OCI-LY7 (cell line): ENCODE results near the gene GALNTL6. TPM values are rescaled to one million over a fixed set of nuclear protein-coding genes. Genes with fewer than 3 reads are reported as not detected.
"Not testable (repeated sequence)": the region's sequence is repeated elsewhere in the genome, so short reads cannot be mapped to it uniquely, and the experiment has no call there.

Experiments
- BruUV-seq: library from RNA; stranded (reverse); fragments of 400-500 nt; replicated peaks from 2 replicates; lab custom pipeline; 2021; lab: Mats Ljungman, UMichigan
- CTCF ChIA-PET: fragments of 300-600 bp; sonication (Branson Sonifier 250); formaldehyde crosslinking; loops from one replicate; lab custom pipeline; 2022; ENCODE audit warnings: antibody characterized with exemption; ENCODE audit not compliant: unreplicated experiment; lab: Charles Lee
- POLR2A ChIA-PET: fragments of 300-600 bp; sonication (Branson Sonifier 250); formaldehyde crosslinking; loops from one replicate; lab custom pipeline; 2022; ENCODE audit warnings: antibody characterized with exemption; lab: Charles Lee
- DNase-seq: peaks from one replicate; pipeline ENCODE4 v3.0.0-alpha.2; 2015; ENCODE audit warnings: low spot score
- H2AFZ ChIP-seq: fragments of 200-600 bp; sonication (generic), shearing (Covaris generic); 2 replicates; pipeline ENCODE4 v1.6.1; 2014; ENCODE audit warnings: mild to moderate bottlenecking, antibody characterized with exemption, low read length, moderate library complexity
- H3K27ac ChIP-seq: fragments of 200-600 bp; sonication (generic); 2 replicates; pipeline ENCODE4 v1.5.1; 2014; ENCODE audit warnings: mixed run types, low read depth, mild to moderate bottlenecking, moderate library complexity, low read length, inconsistent platforms; ENCODE audit not compliant: poor library complexity, severe bottlenecking
- H3K36me3 ChIP-seq: fragments of 200-600 bp; sonication (generic); 2 replicates; pipeline ENCODE4 v1.6.1; 2014; ENCODE audit warnings: mild to moderate bottlenecking, antibody characterized with exemption, low read length, moderate library complexity, mixed read lengths; ENCODE audit not compliant: insufficient read depth
- H3K4me1 ChIP-seq: fragments of 200-600 bp; sonication (generic); 2 replicates; pipeline ENCODE4 v1.5.1; 2014; ENCODE audit warnings: mild to moderate bottlenecking, low read length; ENCODE audit not compliant: insufficient read depth, poor library complexity, severe bottlenecking
- H3K4me2 ChIP-seq: fragments of 200-600 bp; sonication (generic); 2 replicates; pipeline ENCODE4 v1.6.1; 2014; ENCODE audit warnings: mild to moderate bottlenecking, low read length
- H3K4me3 ChIP-seq: fragments of 200-600 bp; sonication (generic); 2 replicates; pipeline ENCODE4 v1.5.1; 2014; ENCODE audit warnings: mild to moderate bottlenecking, low read depth, low read length; ENCODE audit not compliant: poor library complexity, severe bottlenecking
- H3K79me2 ChIP-seq: fragments of 200-600 bp; sonication (generic); 2 replicates; pipeline ENCODE4 v1.6.1; 2016; ENCODE audit warnings: low read depth, mild to moderate bottlenecking, low read length, moderate library complexity, mixed read lengths; ENCODE audit not compliant: insufficient read depth
- H3K9me2 ChIP-seq: fragments of 200-600 bp; sonication (generic); 2 replicates; pipeline ENCODE4 v1.6.1; 2016; ENCODE audit warnings: mild to moderate bottlenecking, low read length, mixed read lengths; ENCODE audit not compliant: insufficient read depth
- H3K9me3 ChIP-seq: fragments of 200-600 bp; sonication (generic); 2 replicates; pipeline ENCODE4 v1.6.1; 2014; ENCODE audit warnings: mild to moderate bottlenecking, mixed run types, low read length, mixed read lengths
- H4K20me1 ChIP-seq: fragments of 200-600 bp; sonication (generic); 2 replicates; pipeline ENCODE4 v1.6.1; 2014; ENCODE audit warnings: mild to moderate bottlenecking, antibody characterized with exemption, low read length, moderate library complexity, mixed read lengths; ENCODE audit not compliant: insufficient read depth
- CTCF ChIP-seq: fragments of 200-600 bp; sonication (generic); conservative IDR thresholded peaks from 2 replicates; pipeline ENCODE4 v1.5.1; 2014; ENCODE audit warnings: mild to moderate bottlenecking, antibody characterized with exemption, low read length, moderate library complexity, mixed read lengths
- EZH2phosphoT487 ChIP-seq: fragments of 200-600 bp; sonication (generic); IDR thresholded peaks from 2 replicates; pipeline ENCODE4 v1.6.1; 2018; ENCODE audit warnings: low read depth, borderline replicate concordance, mild to moderate bottlenecking, mixed run types, antibody characterized with exemption, low read length, moderate library complexity, mixed read lengths
- intact Hi-C: fragments of 100-400 bp; cut with micrococcal nuclease; formaldehyde crosslinking; loops from one replicate; pipeline ENCODE4 v1.10.0; 2022; ENCODE audit not compliant: unreplicated experiment
- total RNA-seq, 2 experiments: library from RNA; depleted of rRNA in 1 of 2; stranded (reverse); fragments of >200 nt in 1 of 2; shearing (Covaris generic) in 1 of 2; gene quantifications; 2 replicates each; pipeline ENCODE4 v1.2.3, GENCODE V29; 2014 to 2022

The GALNTL6 gene
- total RNA-seq, 2 experiments from 2014 or later: not detected

GRCh38 chr4:172950990-172951389, 1137.8 kb downstream of the GALNTL6 start:
- H3K79me2 ChIP-seq: no peaks in the 10 kb centered on the region
- H2AFZ ChIP-seq: no peak overlapping the region
- H3K9me2 ChIP-seq: no peaks in the 10 kb centered on the region
- no peak overlapping the region for H3K27ac ChIP-seq
- no peak overlapping the region for H3K4me3 ChIP-seq
- TF ChIP-seq CTCF (no peak), EZH2phosphoT487 (no peak)
- POLR2A ChIA-PET: no interaction called here
- H3K4me2 ChIP-seq: no peak overlapping the region
- no peak for DNase-seq
- no peaks in the 10 kb centered on the region for H3K4me1 ChIP-seq
- no peaks in the 10 kb centered on the region for H3K36me3 ChIP-seq
- BruUV-seq: no TSS peak
- H3K9me3 ChIP-seq: no peaks in the 10 kb centered on the region
- no peaks in the 10 kb centered on the region for H4K20me1 ChIP-seq
- CTCF ChIA-PET: no interaction called here
- intact Hi-C loops: no loop called here

- no TSS peak for BruUV-seq
- Histone ChIP-seq H3K4me2 (no peak overlapping the region), H3K4me1 (no peaks in the 10 kb centered on the region), H3K27ac (no peak overlapping the region), H3K36me3 (no peaks in the 10 kb centered on the region), H3K9me3 (no peaks in the 10 kb centered on the region), H4K20me1 (no peaks in the 10 kb centered on the region), H2AFZ (no peak overlapping the region), H3K79me2 (no peaks in the 10 kb centered on the region), H3K4me3 (no peak overlapping the region), H3K9me2 (no peaks in the 10 kb centered on the region)
- intact Hi-C loops: no loop called here
- no peak for DNase-seq
- CTCF ChIA-PET: no interaction called here
- POLR2A ChIA-PET: interaction anchor here (0.7 kb wide), 1 partner anchor 543 kb away, joined by 3 read pairs; no protein-coding TSS in a partner anchor
- TF ChIP-seq EZH2phosphoT487: no peak
- TF ChIP-seq CTCF: no peak
Measured at GRCh38 chr4:172951679-172952451, 1138.7 kb downstream of the GALNTL6 start.

GRCh38 chr4:172953896-172954568, 1140.8 kb downstream of the GALNTL6 start:
- no TSS peak for BruUV-seq
- H3K4me3 ChIP-seq: no peak overlapping the region
- no peaks in the 10 kb centered on the region for H3K79me2 ChIP-seq
- POLR2A ChIA-PET: no interaction called here
- no peaks in the 10 kb centered on the region for H3K9me3 ChIP-seq
- H4K20me1 ChIP-seq: no peaks in the 10 kb centered on the region
- no peak overlapping the region for H3K27ac ChIP-seq
- CTCF ChIA-PET: no interaction called here
- intact Hi-C loops: no loop called here
- no peaks in the 10 kb centered on the region for H3K9me2 ChIP-seq
- TF ChIP-seq EZH2phosphoT487 (no peak), CTCF (no peak)
- no peak for DNase-seq
- H3K4me2 ChIP-seq: no peak overlapping the region
- no peak overlapping the region for H2AFZ ChIP-seq
- H3K36me3 ChIP-seq: no peaks in the 10 kb centered on the region
- no peaks in the 10 kb centered on the region for H3K4me1 ChIP-seq

GRCh38 chr4:172956340-172956739, 1143.1 kb downstream of the GALNTL6 start:
- H2AFZ ChIP-seq, intact Hi-C loops, H3K9me2 ChIP-seq, H3K79me2 ChIP-seq, H3K9me3 ChIP-seq, BruUV-seq, H3K4me2 ChIP-seq, H3K4me1 ChIP-seq, DNase-seq, CTCF ChIA-PET, POLR2A ChIA-PET, H3K36me3 ChIP-seq, H3K27ac ChIP-seq, H3K4me3 ChIP-seq, H4K20me1 ChIP-seq: not testable (repeated sequence)
